Muscle layer of duodenum (tissue), 2 donors: ENCODE results near the gene DAPK3.
"Not testable (repeated sequence)": the region's sequence is repeated elsewhere in the genome, so short reads cannot be mapped to it uniquely, and the experiment has no call there.

ENCODE experiments used
- H3K27ac ChIP-seq: one replicate; pipeline ENCODE4 v1.7.0; 2013; ENCODE audit warnings: mild to moderate bottlenecking, low read length
- H3K27me3 ChIP-seq: one replicate; pipeline ENCODE4 v1.7.0; 2013; ENCODE audit warnings: low read depth, mild to moderate bottlenecking, control low read depth, low read length
- H3K36me3 ChIP-seq, 2 donors: one replicate each; pipeline ENCODE4 v1.7.0; 2013; ENCODE audit warnings: low read length in 2 of 2, control low read depth in 1 of 2, mild to moderate bottlenecking in 1 of 2; ENCODE audit not compliant: insufficient read depth in 2 of 2, control insufficient read depth in 1 of 2
- H3K4me1 ChIP-seq, 2 donors: one replicate each; pipeline ENCODE4 v1.7.0; 2013; ENCODE audit warnings: low read length in 2 of 2, mild to moderate bottlenecking in 2 of 2, control low read depth in 1 of 2, moderate library complexity in 1 of 2; ENCODE audit not compliant: insufficient read depth in 2 of 2, control insufficient read depth in 1 of 2
- H3K4me3 ChIP-seq, 2 donors: one replicate each; pipeline ENCODE4 v1.7.0; 2013; ENCODE audit warnings: low read length in 2 of 2, low read depth in 1 of 2, mild to moderate bottlenecking in 1 of 2
- H3K9me3 ChIP-seq, 2 donors: one replicate each; pipeline ENCODE4 v1.7.0; 2013; ENCODE audit warnings: low read length in 2 of 2, control low read depth in 1 of 2, mild to moderate bottlenecking in 1 of 2; ENCODE audit not compliant: control insufficient read depth in 1 of 2
- donor health status: healthy.

The DAPK3 gene

GRCh38 chr19:3998667-3999412, 27.9 kb upstream of the DAPK3 start:
- not testable (repeated sequence) for H3K4me1 ChIP-seq, H3K9me3 ChIP-seq, H3K36me3 ChIP-seq, H3K27me3 ChIP-seq, H3K4me3 ChIP-seq, H3K27ac ChIP-seq

- H3K36me3 ChIP-seq = no peaks in the 10 kb centered on the region
- H3K27me3 ChIP-seq = no peaks in the 10 kb centered on the region
- no peaks in the 10 kb centered on the region for H3K9me3 ChIP-seq
- no peak overlapping the region for H3K4me3 ChIP-seq
- H3K27ac ChIP-seq = no peak overlapping the region
- no peaks in the 10 kb centered on the region for H3K4me1 ChIP-seq
Observed at GRCh38 chr19:3995607-3996006, 24.7 kb upstream of the DAPK3 start.

DNA sequence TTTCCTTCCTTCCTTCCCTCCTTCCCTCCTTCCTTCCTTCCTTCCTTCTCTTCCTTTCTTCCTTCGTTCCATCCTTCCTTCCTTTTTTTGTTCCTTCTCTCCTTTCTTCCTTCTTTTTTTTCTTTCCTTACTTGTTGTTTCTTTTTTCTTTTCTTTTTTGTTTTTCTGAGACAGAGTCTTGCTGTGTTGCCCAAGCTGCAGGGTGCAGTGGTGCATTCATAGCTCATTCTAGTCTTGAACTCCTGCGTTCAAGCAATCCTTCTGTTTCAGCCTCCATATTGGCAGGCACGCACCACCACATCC, 19.9 kb upstream of the DAPK3 start:
- H3K36me3 ChIP-seq = no peaks in the 10 kb centered on the region
- peaks cover 0 to 24% of the 10 kb centered on the region in 2 donors for H3K4me1 ChIP-seq
- H3K27ac ChIP-seq = no peak overlapping the region
- H3K27me3 ChIP-seq = no peaks in the 10 kb centered on the region
- H3K9me3 ChIP-seq = no peaks in the 10 kb centered on the region
- H3K4me3 ChIP-seq = no peak overlapping the region

GRCh38 chr19:3987619-3988371, 16.9 kb upstream of the DAPK3 start:
- H3K4me3 ChIP-seq = peak overlapping the region in 1 of 2 donors; percentile 37
- H3K27ac ChIP-seq = no peak overlapping the region

GRCh38 chr19:3986260-3987041, 15.6 kb upstream of the DAPK3 start:
- peak overlapping the region; percentile 77 to 81 for H3K4me3 ChIP-seq
- H3K4me1 ChIP-seq = peaks cover 8 to 47% of the 10 kb centered on the region in 2 donors
- peak overlapping the region; percentile 53 for H3K27ac ChIP-seq

More at GRCh38 chr19:3987619-3988371, 16.9 kb upstream of the DAPK3 start:
- no peaks in the 10 kb centered on the region for H3K27me3 ChIP-seq
- H3K9me3 ChIP-seq = no peaks in the 10 kb centered on the region
- peaks cover 8 to 43% of the 10 kb centered on the region in 2 donors for H3K4me1 ChIP-seq
- peaks cover 13 to 15% of the 10 kb centered on the region in 2 donors for H3K36me3 ChIP-seq

DNA sequence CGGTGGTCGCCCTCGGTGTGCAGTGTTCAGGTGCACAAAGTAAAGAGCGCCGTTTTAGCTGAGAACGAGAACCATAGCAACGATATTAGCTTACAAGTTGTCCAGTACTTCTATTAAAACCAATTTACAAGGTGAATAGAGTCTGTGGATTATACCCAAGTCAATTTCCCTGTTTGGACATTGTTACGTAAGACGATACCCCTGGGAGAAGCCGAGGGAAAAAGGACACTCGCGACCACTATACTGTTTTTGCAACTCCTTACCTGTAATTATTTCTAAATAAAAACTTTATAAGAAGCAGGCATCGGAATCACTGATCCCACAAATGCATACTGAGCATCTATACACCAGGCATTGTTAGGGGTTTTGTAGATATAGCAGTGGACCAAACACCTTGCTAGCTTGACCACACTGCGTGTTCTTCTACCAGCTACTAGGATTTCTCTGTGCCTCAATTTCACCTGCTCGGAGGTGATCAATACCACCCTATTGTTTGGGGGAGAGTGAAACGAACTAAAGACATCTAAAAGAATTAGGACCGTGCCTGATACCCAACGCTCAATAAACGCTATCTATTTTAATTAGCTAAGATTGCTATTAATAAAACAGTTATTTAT, 14.9 kb upstream of the DAPK3 start:
- H3K4me1 ChIP-seq = peaks cover 8 to 47% of the 10 kb centered on the region in 2 donors
- peaks cover 34 to 35% of the 10 kb centered on the region in 2 donors for H3K36me3 ChIP-seq
- H3K4me3 ChIP-seq = peak overlapping the region; percentile 77 to 81
- no peaks in the 10 kb centered on the region for H3K9me3 ChIP-seq
- peak overlapping the region; percentile 53 for H3K27ac ChIP-seq
- no peaks in the 10 kb centered on the region for H3K27me3 ChIP-seq

More at GRCh38 chr19:3986260-3987041, 15.6 kb upstream of the DAPK3 start:
- Histone ChIP-seq H3K27me3 (no peaks in the 10 kb centered on the region), H3K9me3 (no peaks in the 10 kb centered on the region), H3K36me3 (peaks cover 27 to 28% of the 10 kb centered on the region in 2 donors)

GRCh38 chr19:3984908-3985642, 14.2 kb upstream of the DAPK3 start, which contains the start of gene EEF2:
EEF2 (minus strand) TSS chr19:3985463; CDS start chr19:3985380, 83 bp downstream.
- H3K4me1 ChIP-seq = peaks cover 8 to 47% of the 10 kb centered on the region in 2 donors
- H3K36me3 ChIP-seq = peaks cover 41 to 42% of the 10 kb centered on the region in 2 donors

GRCh38 chr19:3984584-3984907, 13.6 kb upstream of the DAPK3 start:
- Histone ChIP-seq H3K36me3 (peaks cover 46 to 47% of the 10 kb centered on the region in 2 donors), H3K4me1 (peaks cover 8 to 47% of the 10 kb centered on the region in 2 donors), H3K27me3 (no peaks in the 10 kb centered on the region), H3K4me3 (peak overlapping the region; percentile 77 to 81), H3K27ac (peak overlapping the region; percentile 95), H3K9me3 (no peaks in the 10 kb centered on the region)

More at GRCh38 chr19:3984908-3985642, 14.2 kb upstream of the DAPK3 start, which contains the start of gene EEF2:
- peak within 1 kb of the TSS; percentile 95 for H3K27ac ChIP-seq
- H3K27me3 ChIP-seq = no peaks in the 10 kb centered on the region
- no peaks in the 10 kb centered on the region for H3K9me3 ChIP-seq
- H3K4me3 ChIP-seq = peak within 1 kb of the TSS; percentile 77 to 81

- Histone ChIP-seq H3K36me3 (peaks cover 51% of the 10 kb centered on the region in 2 donors), H3K4me1 (peaks cover 8 to 47% of the 10 kb centered on the region in 2 donors)
Observed at GRCh38 chr19:3983936-3984583, 13.2 kb upstream of the DAPK3 start.

DNA sequence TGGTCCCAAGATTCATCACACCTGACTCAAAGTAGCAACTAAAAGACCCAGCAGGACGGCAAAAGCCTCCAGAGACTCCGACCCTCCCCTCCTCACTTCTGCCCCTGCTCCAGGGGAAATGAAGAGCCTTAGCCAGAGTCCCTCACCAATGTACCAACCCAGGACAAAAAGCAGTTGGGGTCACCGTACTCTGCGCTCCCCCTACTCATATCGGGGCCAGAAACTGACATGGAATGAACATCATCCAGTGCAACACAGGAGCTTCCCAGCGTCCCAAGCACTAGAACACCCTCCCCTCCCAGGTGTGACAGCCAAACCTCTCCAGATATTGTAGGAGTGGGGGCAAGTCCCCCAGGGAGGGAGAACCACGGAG, 12.6 kb upstream of the DAPK3 start:
- H3K4me3 ChIP-seq = peak overlapping the region; percentile 77 to 81
- H3K9me3 ChIP-seq = no peaks in the 10 kb centered on the region
- peaks cover 53 to 55% of the 10 kb centered on the region in 2 donors for H3K36me3 ChIP-seq
- peak overlapping the region; percentile 95 for H3K27ac ChIP-seq
- H3K4me1 ChIP-seq = peaks cover 8 to 47% of the 10 kb centered on the region in 2 donors
- no peaks in the 10 kb centered on the region for H3K27me3 ChIP-seq

More at GRCh38 chr19:3983936-3984583, 13.2 kb upstream of the DAPK3 start:
- peak overlapping the region; percentile 95 for H3K27ac ChIP-seq
- H3K27me3 ChIP-seq = no peaks in the 10 kb centered on the region
- no peaks in the 10 kb centered on the region for H3K9me3 ChIP-seq
- H3K4me3 ChIP-seq = peak overlapping the region; percentile 77 to 81
